HepG2 (cell line): ENCODE results near the gene SLC5A5. TPM values are rescaled to one million over a fixed set of nuclear protein-coding genes. Genes with fewer than 3 reads are reported as not detected.

ENCODE experiments used
- ATAC-seq: fragments of 200-7000 bp; cut with Tn5 transposase; 3 replicates; pipeline ENCODE4 v1.9.1; 2020; ENCODE audit warnings: mild to moderate bottlenecking, moderate library complexity
- BruUV-seq: library from RNA; stranded (reverse); fragments of 400-500 nt; replicated peaks from 2 replicates; lab custom pipeline; 2021; lab: Mats Ljungman, UMichigan
- CTCF ChIA-PET: fragments of 300-600 bp; formaldehyde crosslinking; extraction: SDS; loops from one replicate; lab custom pipeline; 2021; ENCODE audit warnings: low total read pairs, inconsistent platforms, low intra/inter-chr PET ratio; lab: Yijun Ruan, JAX
- POLR2A ChIA-PET: fragments of 350-600 bp; sonication (Branson Sonifier 250); formaldehyde crosslinking; loops from one replicate; lab custom pipeline; 2020; ENCODE audit warnings: antibody characterized with exemption, inconsistent platforms; lab: Yijun Ruan, JAX
- DNase-seq: peaks from one replicate; pipeline ENCODE4 v3.0.0-alpha.2; 2015; ENCODE audit warnings: low spot score
- FAIRE-seq: peaks from 3 replicates; lab custom pipeline; 2011; peaks lifted over from hg19 to GRCh38; lab: Jason Lieb, UNC
- H2AFZ ChIP-seq: one replicate; pipeline ENCODE4 v1.6.1; 2011; ENCODE audit warnings: low read length, inconsistent platforms
- H3K27ac ChIP-seq: fragments of 300-600 bp; 3 replicates; pipeline ENCODE4 v1.8.0; 2011; ENCODE audit warnings: mixed run types, mild to moderate bottlenecking, mixed read lengths, low read length, inconsistent platforms; ENCODE audit not compliant: insufficient read depth; ENCODE audit errors: extremely low read length
- H3K27me3 ChIP-seq, 2 experiments: fragments of 200-600 bp in 1 of 2; 2 replicates in 1 of 2; 3 replicates in 1 of 2; pipeline versions ENCODE4 v1.6.0 to v1.8.0; 2011; ENCODE audit warnings: low read length in 2 of 2, mild to moderate bottlenecking in 2 of 2, moderate library complexity in 2 of 2, inconsistent platforms in 1 of 2; ENCODE audit not compliant: insufficient read depth in 2 of 2, control insufficient read depth in 1 of 2
- H3K36me3 ChIP-seq, 2 experiments: fragments of 200-600 bp in 1 of 2; replicated peaks in 1 of 2; 2 replicates in 1 of 2; 3 replicates in 1 of 2; pipeline versions ENCODE4 v1.5.1 to v1.8.0; 2011; ENCODE audit warnings: low read length in 2 of 2, inconsistent platforms in 1 of 2; ENCODE audit not compliant: insufficient read depth in 2 of 2, control insufficient read depth in 1 of 2
- H3K4me1 ChIP-seq: 2 replicates; pipeline ENCODE4 v1.5.1; 2012; ENCODE audit warnings: low read length, inconsistent platforms; ENCODE audit not compliant: insufficient read depth
- H3K4me2 ChIP-seq: 2 replicates; pipeline ENCODE4 v1.6.0; 2011; ENCODE audit warnings: low read depth, low read length, inconsistent platforms
- H3K4me3 ChIP-seq, 3 experiments: fragments of 200-600 bp in 1 of 3; sonication (generic), shearing (Covaris generic) in 1 of 3; replicated peaks in 1 of 3; 2 replicates each; pipeline ENCODE4 v1.5.1; 2011 to 2016; ENCODE audit warnings: low read length in 3 of 3, inconsistent platforms in 2 of 3, low read depth in 2 of 3, mild to moderate bottlenecking in 2 of 3, control low read depth in 1 of 3, mixed read lengths in 1 of 3; ENCODE audit not compliant: insufficient read depth in 1 of 3
- H3K79me2 ChIP-seq: one replicate; pipeline ENCODE4 v1.6.1; 2011; ENCODE audit warnings: low read length, inconsistent platforms; ENCODE audit not compliant: insufficient read depth
- H3K9ac ChIP-seq: 2 replicates; pipeline ENCODE4 v1.6.0; 2011; ENCODE audit warnings: mild to moderate bottlenecking, low read depth, low read length, inconsistent platforms; ENCODE audit not compliant: insufficient read depth
- H3K9me3 ChIP-seq: 2 replicates; pipeline ENCODE4 v1.5.1; 2012; ENCODE audit warnings: mild to moderate bottlenecking, low read length
- H4K20me1 ChIP-seq: 2 replicates; pipeline ENCODE4 v1.6.0; 2011; ENCODE audit warnings: inconsistent platforms, mild to moderate bottlenecking, low read length, moderate library complexity; ENCODE audit not compliant: insufficient read depth
- IRF1 ChIP-seq: sonication (generic); formaldehyde crosslinking; IDR thresholded peaks from 2 replicates; pipeline ENCODE4 v1.4.0; 2020; ENCODE audit warnings: low read depth, mild to moderate bottlenecking, missing genetic modification reagents
- STAG1 ChIP-seq: sonication (generic); formaldehyde crosslinking; IDR thresholded peaks from 2 replicates; pipeline ENCODE4 v1.4.0; 2020; ENCODE audit warnings: missing genetic modification reagents
- TCF7 ChIP-seq: sonication (generic); IDR thresholded peaks from 2 replicates; pipeline ENCODE4 v1.6.1; 2016; ENCODE audit warnings: antibody characterized with exemption, low read depth
- ZNF121 ChIP-seq: sonication (generic); formaldehyde crosslinking; IDR thresholded peaks from 2 replicates; pipeline ENCODE4 v1.5.0; 2020; ENCODE audit warnings: mild to moderate bottlenecking, missing genetic modification reagents
- ZNF446 ChIP-seq: sonication (generic); formaldehyde crosslinking; IDR thresholded peaks from 2 replicates; pipeline ENCODE4 v1.5.0; 2020; ENCODE audit warnings: mild to moderate bottlenecking, missing genetic modification reagents
- ZNF501 ChIP-seq: sonication (generic); formaldehyde crosslinking; IDR thresholded peaks from 2 replicates; pipeline ENCODE4 v1.5.1; 2020; ENCODE audit warnings: mild to moderate bottlenecking, moderate library complexity, missing genetic modification reagents
- ZNF510 ChIP-seq: sonication (generic); formaldehyde crosslinking; IDR thresholded peaks from 2 replicates; pipeline ENCODE4 v1.4.0; 2020; ENCODE audit warnings: low read depth, mild to moderate bottlenecking, missing genetic modification reagents
- WGBS: methylation state at CpG from one replicate; pipeline ENCODE4 v1.1.6; 2017; ENCODE audit warnings: low lambda C conversion rate; 5-methylcytosine and 5-hydroxymethylcytosine counted together
- in situ Hi-C: cut with HindIII; loops from 2 replicates; pipeline ENCODE4 v1.10.0; 2017; ENCODE audit warnings: low pct_unique_long_range_greater_than_20kb; ENCODE audit not compliant: extremely low pct_ligation_motif_present
- intact Hi-C: fragments of 100-400 bp; cut with micrococcal nuclease; formaldehyde crosslinking; loops from one replicate; pipeline ENCODE4 v1.10.0; 2022; ENCODE audit not compliant: unreplicated experiment
- polyA plus RNA-seq, 8 experiments: library from polyadenylated mRNA; depleted of rRNA in 3 of 8; stranded (reverse) in 7 of 8; unstranded in 1 of 8; fragments of >200 nt; fragmentation: Illumina TruSeq in 4 of 8; extraction: Trizol in 4 of 8; gene quantifications; 2 replicates each; pipeline versions ENCODE4 v1.2.1 to v1.2.3, GENCODE V29; 2011 to 2016; ENCODE audit warnings: low read depth in 4 of 8, missing spikeins in 1 of 8, mixed read lengths in 1 of 8; ENCODE audit not compliant: insufficient read depth in 1 of 8
- small RNA-seq, 3 experiments: library from RNA; depleted of rRNA; stranded (forward); fragments of <200 nt; gene quantifications; one replicate each; pipeline ENCODE3, GENCODE V24; 2012; ENCODE audit warnings: low read depth in 2 of 3, low replicate concordance in 1 of 3; ENCODE audit not compliant: insufficient read length in 3 of 3, insufficient read depth in 2 of 3
- total RNA-seq, 5 experiments: library from RNA; depleted of rRNA; stranded (reverse); fragments of >200 nt; fragmentation: Illumina TruSeq; extraction: Trizol; gene quantifications; 2 replicates each; pipeline ENCODE4 v1.2.3, GENCODE V29; 2016; ENCODE audit warnings: low read depth in 1 of 5
- TF ChIP-seq, protein P1 (sequence below): sonication (generic); formaldehyde crosslinking; IDR thresholded peaks from 2 replicates; pipeline ENCODE4 v1.8.0; 2023; ENCODE audit warnings: mild to moderate bottlenecking, missing genetic modification reagents
- TF ChIP-seq, protein P2 (sequence below): sonication (generic); formaldehyde crosslinking; IDR thresholded peaks from 2 replicates; pipeline ENCODE4 v1.8.0; 2022; ENCODE audit warnings: mild to moderate bottlenecking, missing genetic modification reagents, moderate library complexity

SLC5A5 gene
- total and polyA plus RNA-seq, 2 of the 13 experiments (the other 11 are each of a cell fraction or from before 2014, with no cell fraction given), result not detected

DNA sequence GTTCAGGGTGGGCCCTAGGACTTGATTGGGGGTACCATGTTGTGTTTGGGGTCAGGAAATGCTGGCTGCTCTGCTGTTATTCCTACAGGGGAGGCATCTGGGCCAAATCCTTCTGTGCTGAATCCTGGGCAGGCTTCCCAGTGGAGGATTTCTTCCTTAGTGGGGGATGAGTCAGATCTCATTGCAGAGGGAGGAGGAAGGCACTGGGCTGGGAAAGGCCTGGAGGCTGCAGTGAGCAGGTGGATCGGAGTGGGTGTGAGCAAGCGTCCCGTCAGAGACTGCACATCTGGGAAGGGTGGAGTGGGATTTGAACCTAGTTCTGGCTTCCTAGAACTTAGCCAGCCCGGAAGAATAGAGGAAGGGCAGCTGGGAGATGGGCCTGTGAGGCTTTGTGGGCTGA lies 72.6 kb downstream of the SLC5A5 start:
- TF ChIP-seq, protein P1, sequence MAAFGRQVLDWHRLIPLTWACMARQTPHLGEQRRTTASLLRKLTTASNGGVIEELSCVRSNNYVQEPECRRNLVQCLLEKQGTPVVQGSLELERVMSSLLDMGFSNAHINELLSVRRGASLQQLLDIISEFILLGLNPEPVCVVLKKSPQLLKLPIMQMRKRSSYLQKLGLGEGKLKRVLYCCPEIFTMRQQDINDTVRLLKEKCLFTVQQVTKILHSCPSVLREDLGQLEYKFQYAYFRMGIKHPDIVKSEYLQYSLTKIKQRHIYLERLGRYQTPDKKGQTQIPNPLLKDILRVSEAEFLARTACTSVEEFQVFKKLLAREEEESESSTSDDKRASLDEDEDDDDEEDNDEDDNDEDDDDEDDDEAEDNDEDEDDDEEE, result no peak
- TF ChIP-seq, protein P2, sequence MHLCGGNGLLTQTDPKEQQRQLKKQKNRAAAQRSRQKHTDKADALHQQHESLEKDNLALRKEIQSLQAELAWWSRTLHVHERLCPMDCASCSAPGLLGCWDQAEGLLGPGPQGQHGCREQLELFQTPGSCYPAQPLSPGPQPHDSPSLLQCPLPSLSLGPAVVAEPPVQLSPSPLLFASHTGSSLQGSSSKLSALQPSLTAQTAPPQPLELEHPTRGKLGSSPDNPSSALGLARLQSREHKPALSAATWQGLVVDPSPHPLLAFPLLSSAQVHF (CRISPR knock-in tag), result no peak
- TF ChIP-seq ZNF501 (CRISPR knock-in tag) (no peak), IRF1 (CRISPR knock-in tag) (no peak), ZNF510 (CRISPR knock-in tag) (no peak), ZNF446 (CRISPR knock-in tag) (no peak), TCF7 (no peak), STAG1 (CRISPR knock-in tag) (no peak), ZNF121 (CRISPR knock-in tag) (no peak)
- Histone ChIP-seq H3K27me3 (peaks cover 0 to 8% of the 10 kb centered on the region in 2 experiments; a peak in 3 of 5 replicates), H3K27ac (no peak overlapping the region), H3K4me1 (peaks cover 17% of the 10 kb centered on the region), H2AFZ (no peak overlapping the region), H4K20me1 (no peaks in the 10 kb centered on the region), H3K4me3 (no peak overlapping the region), H3K4me2 (no peak overlapping the region), H3K79me2 (no peaks in the 10 kb centered on the region), H3K9ac (no peak overlapping the region), H3K9me3 (no peaks in the 10 kb centered on the region), H3K36me3 (no peaks in the 10 kb centered on the region)
- POLR2A ChIA-PET, result no interaction called here
- intact Hi-C loops (no loop called here), in situ Hi-C loops (loop anchor here (25.0 kb wide), 1 partner anchor 118 kb away; no protein-coding TSS in a partner anchor)
- no peak for ATAC-seq
- CTCF ChIA-PET, result no interaction called here
- WGBS, result 97% methylated on average over 4 of the region's 4 CpGs
- no peak for FAIRE-seq
- no peak for DNase-seq
- BruUV-seq, result no TSS peak

Small RNAs within 50 kb of the gene (small RNA-seq; reads per million reads assigned to genes)
- gene SNORA68, result 0 reads per million in 3 experiments

Other genes with a start within 250 kb of the SLC5A5 start
- 0.07 and 0.11 TPM in 2 replicates for gene UNC13A, start 183.6 kb upstream of the SLC5A5 start, total RNA-seq (2016; rRNA removed; fragmentation: Illumina TruSeq; extraction: Trizol)
- 0.34 and 0.45 TPM in 2 replicates for gene UNC13A, start 183.6 kb upstream of the SLC5A5 start, polyA plus RNA-seq (2011; rRNA removed)
- gene MAP1S, start 152.5 kb upstream of the SLC5A5 start, total RNA-seq (2016; rRNA removed; fragmentation: Illumina TruSeq; extraction: Trizol), result 3.8 and 12.2 TPM in 2 replicates
- 7.3 and 8.2 TPM in 2 replicates for gene MAP1S, start 152.5 kb upstream of the SLC5A5 start, polyA plus RNA-seq (2011; rRNA removed)
- 1.2 and 1.3 TPM in 2 replicates for gene FCHO1, start 120.5 kb upstream of the SLC5A5 start, total RNA-seq (2016; rRNA removed; fragmentation: Illumina TruSeq; extraction: Trizol)
- 2.5 and 3.1 TPM in 2 replicates for gene FCHO1, start 120.5 kb upstream of the SLC5A5 start, polyA plus RNA-seq (2011; rRNA removed)
- gene B3GNT3, start 76.8 kb upstream of the SLC5A5 start, total RNA-seq (2016; rRNA removed; fragmentation: Illumina TruSeq; extraction: Trizol), result 0.48 and 0.86 TPM in 2 replicates
- gene B3GNT3, start 76.8 kb upstream of the SLC5A5 start, polyA plus RNA-seq (2011; rRNA removed), result 4.0 and 8.6 TPM in 2 replicates
- not detected in 2 replicates for gene INSL3, start 50.4 kb upstream of the SLC5A5 start, total RNA-seq (2016; rRNA removed; fragmentation: Illumina TruSeq; extraction: Trizol)
- gene INSL3, start 50.4 kb upstream of the SLC5A5 start, polyA plus RNA-seq (2011; rRNA removed), result 0.30 and 0.44 TPM in 2 replicates
- 2.8 and 3.4 TPM in 2 replicates for gene JAK3, start 24.0 kb upstream of the SLC5A5 start, total RNA-seq (2016; rRNA removed; fragmentation: Illumina TruSeq; extraction: Trizol)
- gene JAK3, start 24.0 kb upstream of the SLC5A5 start, polyA plus RNA-seq (2011; rRNA removed), result 18.6 and 30.1 TPM in 2 replicates
- gene RPL18A, start 12.0 kb upstream of the SLC5A5 start, total RNA-seq (2016; rRNA removed; fragmentation: Illumina TruSeq; extraction: Trizol), result 1,471 and 1,490 TPM in 2 replicates
- gene RPL18A, start 12.0 kb upstream of the SLC5A5 start, polyA plus RNA-seq (2011; rRNA removed), result 2,004 and 2,232 TPM in 2 replicates
- gene CCDC124, start 61.1 kb downstream of the SLC5A5 start, total RNA-seq (2016; rRNA removed; fragmentation: Illumina TruSeq; extraction: Trizol), result 14.9 and 16.3 TPM in 2 replicates
- gene CCDC124, start 61.1 kb downstream of the SLC5A5 start, polyA plus RNA-seq (2011; rRNA removed), result 20.3 and 24.8 TPM in 2 replicates
- 0.04 TPM in 1 of 2 replicates, not detected in the other for gene KCNN1, start 95.2 kb downstream of the SLC5A5 start, total RNA-seq (2016; rRNA removed; fragmentation: Illumina TruSeq; extraction: Trizol)
- not detected in 2 replicates for gene KCNN1, start 95.2 kb downstream of the SLC5A5 start, polyA plus RNA-seq (2011; rRNA removed)
- 1.7 and 2.1 TPM in 2 replicates for gene ARRDC2, start 136.2 kb downstream of the SLC5A5 start, total RNA-seq (2016; rRNA removed; fragmentation: Illumina TruSeq; extraction: Trizol)
- gene ARRDC2, start 136.2 kb downstream of the SLC5A5 start, polyA plus RNA-seq (2011; rRNA removed), result 3.4 and 4.3 TPM in 2 replicates
- gene IL12RB1, start 215.0 kb downstream of the SLC5A5 start, total RNA-seq (2016; rRNA removed; fragmentation: Illumina TruSeq; extraction: Trizol), result 0.04 TPM in 1 of 2 replicates, not detected in the other
- gene IL12RB1, start 215.0 kb downstream of the SLC5A5 start, polyA plus RNA-seq (2011; rRNA removed), result 0.03 and 0.13 TPM in 2 replicates
- gene MAST3, start 225.8 kb downstream of the SLC5A5 start, total RNA-seq (2016; rRNA removed; fragmentation: Illumina TruSeq; extraction: Trizol), result 4.1 and 4.5 TPM in 2 replicates
- gene MAST3, start 225.8 kb downstream of the SLC5A5 start, polyA plus RNA-seq (2011; rRNA removed), result 4.6 and 6.0 TPM in 2 replicates